GM19467 (cell line): ENCODE measurements around the gene MYO9B.

ENCODE experiments used
- ATAC-seq: cut with Tn5 transposase; IDR thresholded peaks from one replicate; pipeline ENCODE4 v1.9.1; 2021; ENCODE audit warnings: mild to moderate bottlenecking, moderate library complexity; ENCODE audit not compliant: unreplicated experiment

The MYO9B gene

DNA sequence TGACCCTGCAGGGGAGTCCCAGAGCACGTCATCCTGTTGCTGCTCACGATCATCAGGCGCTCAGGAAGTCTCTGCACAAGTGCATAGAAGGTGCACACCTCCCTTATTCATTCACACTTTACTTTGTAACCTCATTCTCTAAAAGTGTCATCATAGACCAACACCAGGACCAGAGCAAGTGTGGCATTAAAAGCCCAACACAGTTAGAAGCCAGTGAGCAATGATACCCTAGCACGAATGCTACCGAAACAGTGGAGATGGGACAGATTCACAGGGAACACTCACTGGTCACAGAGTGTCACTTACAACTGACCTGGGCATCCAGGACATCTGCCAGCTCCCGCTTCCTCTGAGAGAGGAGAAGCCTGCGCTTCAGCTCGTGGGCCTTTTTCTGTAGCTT, 17.3 kb upstream of the MYO9B start:
- no peak for ATAC-seq

DNA sequence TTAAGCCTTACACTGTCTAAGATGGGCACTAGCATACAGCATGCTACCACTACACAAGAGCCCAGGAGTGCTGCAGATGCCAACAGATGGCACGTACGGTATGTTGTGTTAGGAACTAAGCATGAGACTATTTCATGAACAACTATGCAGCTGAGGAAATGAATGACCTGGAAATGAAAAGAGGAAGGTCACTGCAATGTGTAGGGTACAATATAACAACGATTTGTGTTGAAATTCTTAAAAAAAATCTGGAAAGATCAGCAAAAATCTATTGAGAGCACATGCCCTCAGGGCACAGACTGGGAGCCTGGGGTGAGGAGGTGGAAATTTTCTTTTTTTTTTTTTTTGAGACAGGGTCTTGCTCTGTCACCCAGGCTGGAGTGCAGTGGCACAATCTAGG, 14.8 kb upstream of the MYO9B start:
- ATAC-seq: no peak

DNA sequence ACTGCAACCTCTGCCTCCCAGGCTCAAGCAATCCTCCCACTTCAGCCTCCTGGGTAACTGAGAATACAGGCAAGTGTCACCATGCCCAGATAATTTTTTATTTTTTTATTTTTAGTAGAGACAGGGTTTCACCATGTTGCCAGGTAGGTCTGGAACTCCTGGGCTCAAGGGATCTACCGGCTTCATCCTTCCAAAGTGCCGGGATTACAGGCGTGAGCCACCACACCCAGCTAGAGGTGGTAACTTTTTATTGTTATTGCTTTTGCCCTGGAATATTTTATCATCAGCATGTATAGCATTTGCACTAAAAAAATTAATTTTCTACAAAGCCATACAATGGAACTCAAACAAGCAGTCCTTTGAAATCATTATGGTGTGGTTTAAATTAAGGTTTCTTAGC, 14.4 kb upstream of the MYO9B start:
- ATAC-seq: no peak

GRCh38 chr19:17061691-17062090, 13.9 kb upstream of the MYO9B start:
- no peak for ATAC-seq

DNA sequence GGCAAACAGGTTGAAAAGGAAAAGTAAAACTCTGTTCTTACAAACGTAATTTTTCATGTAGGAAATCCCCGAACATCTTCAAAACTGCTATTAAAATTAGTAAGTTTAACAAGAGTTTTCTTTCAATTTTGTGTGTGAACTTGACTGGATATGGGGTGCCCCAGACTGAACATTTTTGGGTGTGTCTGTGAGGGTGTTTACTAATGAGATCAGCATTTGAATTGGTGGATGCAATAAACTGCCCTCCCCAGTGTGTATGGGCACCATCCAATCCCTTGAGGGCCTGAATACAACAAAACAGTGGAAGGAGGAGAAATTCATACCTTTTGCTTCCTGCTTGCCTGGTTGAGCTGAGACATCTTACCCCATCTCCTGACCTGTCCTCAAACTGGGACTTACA, 12.1 kb upstream of the MYO9B start:
- no peak for ATAC-seq

DNA sequence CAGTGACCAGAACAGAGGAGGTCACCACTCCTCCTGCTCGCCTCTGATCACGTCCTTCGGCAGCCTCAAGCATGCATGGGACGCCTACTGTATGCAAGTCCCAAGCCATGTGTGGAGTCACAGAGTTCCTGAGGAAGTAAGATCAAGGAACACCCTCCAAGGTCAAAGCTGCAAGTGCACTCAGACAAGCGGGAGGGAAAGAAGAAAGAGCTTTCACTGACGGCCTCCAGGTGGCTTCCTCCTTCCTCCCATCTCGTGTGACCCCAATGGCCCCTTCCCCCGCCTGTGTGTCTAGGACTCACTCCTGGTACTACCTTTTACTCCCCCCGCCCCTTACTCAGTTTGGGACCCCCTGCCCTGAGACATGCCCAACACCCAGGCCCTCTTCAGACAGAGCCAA, 6.4 kb upstream of the MYO9B start:
- ATAC-seq: no peak

GRCh38 chr19:17070421-17070820, 5.2 kb upstream of the MYO9B start:
- no peak for ATAC-seq

DNA sequence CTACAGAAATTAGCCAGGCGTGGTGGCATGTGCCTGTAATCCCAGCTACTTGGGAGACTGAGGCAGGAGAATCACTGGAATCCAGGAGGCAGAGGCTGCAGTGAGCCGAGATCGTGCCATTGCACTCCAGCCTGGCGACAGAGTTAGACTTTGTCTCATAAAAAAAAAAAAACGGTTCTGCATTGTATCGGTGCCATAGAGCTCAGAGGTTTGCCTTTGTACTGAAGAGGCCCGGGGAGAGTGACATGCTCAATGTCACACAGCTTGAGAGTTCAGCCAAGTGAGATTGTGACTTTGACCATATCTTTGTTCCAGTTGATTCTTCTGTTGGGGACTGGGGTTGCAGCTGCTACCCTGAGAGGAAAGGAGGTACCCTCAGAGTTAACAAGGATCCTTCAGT, 4.7 kb upstream of the MYO9B start:
- ATAC-seq: no peak

DNA sequence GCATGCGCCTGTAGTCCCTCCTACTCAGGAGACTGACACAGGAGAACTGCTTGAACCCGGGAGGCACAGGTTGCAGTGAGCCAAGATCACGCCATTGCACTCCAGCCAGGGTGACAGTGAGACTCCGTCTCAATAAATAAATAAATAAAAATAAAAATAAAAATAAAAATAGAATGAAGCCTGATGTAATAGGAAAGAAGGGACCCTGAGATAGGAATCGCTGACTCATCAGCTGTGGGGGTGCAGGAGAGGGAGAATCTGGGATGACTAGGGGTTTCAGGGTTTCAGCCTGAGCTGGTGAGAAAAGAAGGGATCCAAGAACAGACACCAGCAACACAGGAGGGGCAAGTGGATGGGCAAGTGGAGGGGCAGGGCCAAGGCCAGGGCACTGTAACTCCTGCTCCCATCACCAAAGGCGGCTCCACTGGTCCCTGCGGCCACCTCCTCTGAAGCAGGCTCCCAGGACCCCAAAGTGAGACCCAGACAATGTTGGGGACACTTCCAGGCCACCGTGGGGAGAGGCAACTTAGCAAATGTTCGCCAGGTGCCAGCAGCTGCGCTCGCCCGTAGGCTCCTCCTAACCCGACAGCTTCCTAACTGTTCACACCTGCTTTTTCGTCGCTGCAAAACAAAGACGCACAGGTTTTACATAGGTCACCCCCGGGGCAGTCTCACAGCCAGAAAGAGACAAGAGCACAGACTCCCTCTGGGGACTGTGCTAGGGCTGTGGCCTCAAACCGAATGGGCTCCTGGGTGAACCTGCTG, 1.5 kb upstream of the MYO9B start:
- no peak for ATAC-seq

DNA sequence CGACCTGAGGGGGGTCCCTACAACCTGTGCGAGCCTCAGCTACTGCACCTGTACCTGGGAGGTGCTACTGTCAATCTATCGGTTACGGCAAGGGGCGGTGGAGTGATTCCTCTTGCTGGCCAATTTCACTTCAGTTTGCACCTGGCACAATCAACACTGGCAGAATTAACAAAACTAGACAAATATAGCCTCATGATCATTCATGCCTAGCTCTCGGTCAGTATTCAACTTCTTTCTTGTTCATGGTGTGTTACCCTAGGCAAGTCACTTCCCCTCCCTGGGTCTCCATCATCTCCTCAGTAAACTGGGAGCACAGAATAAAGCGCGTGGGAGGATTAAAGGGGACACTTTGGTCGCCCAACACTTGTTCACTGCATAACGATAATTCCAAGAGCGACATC, 943 bp upstream of the MYO9B start:
- no peak for ATAC-seq

DNA sequence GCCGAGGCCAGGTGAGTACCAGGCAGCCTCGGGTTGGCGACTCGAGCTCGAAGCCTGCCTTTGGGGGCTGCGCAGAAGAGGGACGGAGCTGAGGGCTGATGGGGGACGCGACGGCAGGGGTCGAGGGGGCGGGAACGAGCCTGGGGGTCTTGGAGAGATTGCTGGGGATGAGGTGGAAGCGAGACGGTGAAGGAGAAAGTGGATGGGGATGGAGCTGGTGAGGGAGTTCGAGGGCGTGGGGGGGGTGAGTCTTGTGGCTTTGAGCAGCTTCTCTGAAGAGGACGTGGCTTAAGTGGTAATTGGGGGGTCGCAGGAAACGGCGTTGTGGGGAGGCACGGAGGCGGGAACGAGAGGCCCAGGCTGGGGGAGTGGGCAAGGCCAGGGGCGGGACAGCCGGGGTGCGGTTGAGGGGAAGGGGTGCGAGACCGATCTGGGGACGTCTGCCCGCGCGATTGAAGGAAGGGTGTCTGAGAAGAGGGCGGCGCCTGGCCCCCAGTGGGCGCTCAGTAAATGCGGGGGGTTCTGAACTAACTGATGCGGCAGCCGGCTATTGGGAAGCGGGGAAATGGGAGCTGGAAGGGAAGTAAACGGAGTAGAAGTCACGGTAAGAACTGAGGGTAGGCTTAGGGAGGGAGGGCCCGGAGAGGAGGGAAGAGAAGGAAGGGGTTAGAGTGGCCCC, 426 bp downstream of the MYO9B start:
- ATAC-seq: no peak

DNA sequence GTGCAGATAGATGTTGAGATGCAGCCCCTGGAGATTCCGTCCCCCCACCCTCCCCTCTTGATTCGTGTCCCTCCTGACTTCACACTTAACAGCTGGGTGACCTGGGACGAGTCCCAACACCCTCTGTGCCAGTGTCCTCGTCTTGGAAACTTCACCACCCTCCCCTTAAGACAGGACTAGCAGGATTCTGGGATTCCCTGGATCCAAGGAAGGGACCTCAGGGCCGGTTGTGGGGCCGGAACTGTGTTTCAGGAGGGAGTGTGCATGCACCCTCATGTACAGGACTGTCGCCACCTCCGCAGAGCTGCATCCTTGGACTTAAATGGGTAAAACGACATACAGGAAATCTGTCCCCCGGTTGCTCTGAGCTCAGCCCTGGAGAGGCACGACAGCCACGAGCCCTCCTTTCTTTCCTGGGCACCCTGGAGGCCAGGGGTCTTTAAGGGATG, 990 bp downstream of the MYO9B start:
- no peak for ATAC-seq

- no peak for ATAC-seq
These were observed 2.0 kb downstream of the MYO9B start for GRCh38 chr19:17077447-17078028.

DNA sequence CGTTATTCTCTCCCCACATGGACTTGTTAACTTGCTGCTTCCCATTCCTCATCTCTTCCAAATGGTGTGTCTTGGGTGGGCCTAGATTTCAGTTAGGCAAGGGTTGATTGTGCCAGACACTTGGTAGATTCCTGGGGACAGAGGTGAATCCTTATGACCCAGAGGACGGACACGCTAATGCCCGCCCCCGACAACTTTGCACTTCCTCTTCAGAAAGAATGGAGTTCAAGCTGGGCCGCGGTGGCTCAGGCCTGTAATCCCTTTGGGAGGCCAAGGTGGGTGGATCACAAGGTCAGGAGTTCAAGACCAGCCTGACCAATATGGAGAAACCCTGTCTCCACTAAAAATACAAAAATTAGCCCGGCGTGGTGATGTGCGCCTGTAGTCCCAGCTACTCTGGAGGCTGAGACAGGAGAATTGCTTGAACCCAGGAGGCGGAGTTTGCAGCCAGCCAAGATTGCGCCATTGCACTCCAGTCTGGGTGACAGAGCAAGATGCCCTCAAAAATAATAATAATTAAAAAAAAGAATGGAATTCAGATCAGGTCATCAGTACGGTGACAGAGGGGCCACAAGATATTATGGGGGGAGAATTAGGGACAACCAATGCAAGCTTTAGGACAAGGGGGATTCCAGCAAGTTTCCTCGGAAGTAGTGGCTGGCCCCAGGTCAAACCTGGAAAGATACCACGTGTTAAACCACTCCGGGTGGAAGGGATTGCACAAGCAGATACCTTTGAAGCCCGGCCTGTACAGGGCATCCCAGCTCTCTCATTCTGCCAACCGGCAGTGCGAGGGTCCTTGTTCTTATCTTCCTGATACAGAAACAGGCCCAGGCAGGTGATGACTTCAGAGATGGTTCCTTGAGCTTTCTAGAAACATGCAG, 2.7 kb downstream of the MYO9B start:
- no peak for ATAC-seq

DNA sequence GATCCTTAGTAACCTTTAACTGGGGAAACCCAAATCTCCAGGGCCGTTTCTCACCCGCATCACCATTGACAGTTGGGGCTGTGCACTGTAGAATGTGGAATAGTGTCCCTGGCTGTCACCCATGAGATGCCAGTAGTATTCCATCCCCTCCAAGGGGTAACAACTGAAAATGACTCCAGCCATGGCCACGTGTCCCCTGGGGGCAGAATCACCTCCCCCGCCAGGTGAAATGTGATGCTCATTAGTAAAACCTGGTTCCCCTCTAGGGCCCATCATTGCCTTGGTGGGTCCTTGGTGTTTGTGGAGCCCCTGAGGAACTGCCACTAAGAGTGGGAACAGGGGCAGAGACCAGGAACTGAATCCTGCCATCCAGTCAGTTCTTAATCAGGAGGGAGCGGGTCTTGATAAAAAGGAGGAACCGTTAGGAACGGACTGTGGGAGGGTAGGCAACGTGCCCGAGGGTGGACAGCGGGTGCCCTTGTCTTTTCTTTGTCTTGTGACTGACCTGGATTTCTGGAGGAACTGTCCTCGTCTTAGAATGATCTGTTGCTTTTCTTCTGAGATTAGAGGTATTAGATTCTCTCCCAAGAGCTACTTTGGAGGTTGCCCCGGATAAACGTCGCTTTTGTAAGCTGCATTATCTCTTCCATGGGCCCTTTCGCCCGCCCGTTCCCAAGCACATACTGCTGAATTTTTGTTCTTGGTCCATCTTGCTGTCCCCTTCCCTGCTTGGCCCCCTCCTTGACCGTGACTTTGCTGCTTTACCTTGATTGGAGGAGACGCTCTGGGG, 3.5 kb downstream of the MYO9B start:
- no peak for ATAC-seq

- no peak for ATAC-seq
These were observed 4.3 kb downstream of the MYO9B start for GRCh38 chr19:17079710-17080439.

DNA sequence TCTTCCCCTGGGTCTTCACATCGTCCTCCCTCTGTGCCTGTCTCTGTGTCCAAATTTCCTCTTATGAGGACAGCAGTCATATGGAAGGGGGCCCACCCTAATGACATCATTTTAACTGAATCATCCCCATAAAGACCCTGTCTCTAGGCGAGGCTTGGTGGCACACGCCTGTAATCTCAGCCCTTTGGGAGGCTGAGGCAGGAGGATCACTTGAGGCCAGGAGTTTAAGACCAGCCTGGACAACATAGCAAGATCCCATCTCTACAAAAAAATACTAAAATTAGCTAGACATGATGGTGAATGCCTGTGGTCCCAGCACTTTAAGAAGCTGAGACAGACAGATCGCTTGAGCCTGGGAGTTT, 4.8 kb downstream of the MYO9B start:
- ATAC-seq: no peak

DNA sequence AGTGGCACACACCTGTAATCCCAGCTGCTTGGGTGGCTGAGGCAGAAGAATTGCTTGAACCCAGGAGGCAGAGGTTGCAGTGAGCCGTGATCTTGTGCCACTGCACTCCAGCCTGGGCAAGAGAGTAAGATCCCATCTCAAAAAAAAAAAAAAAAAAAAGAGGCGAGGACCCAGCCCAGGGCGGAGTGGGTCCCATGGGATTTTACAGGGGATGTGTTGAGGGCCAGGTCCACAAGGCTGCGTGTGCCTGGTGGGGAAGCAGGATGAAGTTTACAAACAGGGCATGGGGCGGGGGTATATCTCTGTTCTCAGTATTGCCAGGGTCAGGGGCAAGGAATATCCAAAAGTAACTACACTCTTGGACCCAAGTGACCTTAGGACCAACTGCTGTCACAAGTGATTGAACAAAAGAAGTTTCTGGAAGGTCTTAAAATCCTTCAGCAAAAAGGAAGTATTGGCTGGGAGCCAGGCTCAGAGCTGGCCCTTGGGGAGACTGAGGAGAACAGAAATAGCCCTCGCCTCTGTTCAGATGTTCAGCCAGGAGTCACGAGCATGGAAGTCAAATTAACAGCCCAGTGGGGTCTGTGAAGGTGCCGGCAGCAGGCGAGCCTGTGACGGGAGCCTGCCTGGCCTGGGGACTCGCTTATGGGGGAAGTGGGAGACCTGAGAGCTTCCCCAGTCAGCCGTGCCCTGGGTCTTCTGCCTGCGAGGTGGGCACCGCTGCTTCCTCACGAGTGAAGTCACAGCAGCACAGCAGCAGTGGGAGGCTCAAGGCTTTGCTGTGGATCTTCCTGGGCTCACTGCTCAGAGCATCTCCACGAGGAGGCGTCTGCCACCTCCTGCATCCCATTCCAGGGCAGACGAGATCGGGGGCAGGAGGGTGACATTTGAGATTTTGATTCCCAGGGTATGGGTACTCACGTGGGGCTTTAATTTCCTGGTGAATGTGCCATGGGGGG, 6.4 kb downstream of the MYO9B start:
- ATAC-seq: no peak

GRCh38 chr19:17086120-17086519, 10.5 kb downstream of the MYO9B start:
- ATAC-seq: no peak
